Measurements from ENCODE around the gene MPND.

- TF ChIP-seq POLR2AphosphoS5 (IDR thresholded peaks at IDR 0.05; ENCODE audit: low read depth, low read length) = no peak
- no peak for TF ChIP-seq POLR2A (IDR thresholded peaks at IDR 0.05; ENCODE audit: low read depth, low read length)
- TF ChIP-seq TAF1 (IDR thresholded peaks at IDR 0.05; ENCODE audit: borderline replicate concordance, low read depth, low read length) = no peak
Observed at GRCh38 chr19:4378886-4379285, 35.5 kb downstream of the MPND start.

All from GM12892 (cell line).